ENCODE measurements around the gene ATP8A2. TPM values are rescaled to one million over a fixed set of nuclear protein-coding genes. Genes with fewer than 3 reads are reported as not detected.

The ATP8A2 gene
- total RNA-seq, 4 donors from 2014 or later, result 0.29 to 0.65 (median 0.46) TPM

DNA sequence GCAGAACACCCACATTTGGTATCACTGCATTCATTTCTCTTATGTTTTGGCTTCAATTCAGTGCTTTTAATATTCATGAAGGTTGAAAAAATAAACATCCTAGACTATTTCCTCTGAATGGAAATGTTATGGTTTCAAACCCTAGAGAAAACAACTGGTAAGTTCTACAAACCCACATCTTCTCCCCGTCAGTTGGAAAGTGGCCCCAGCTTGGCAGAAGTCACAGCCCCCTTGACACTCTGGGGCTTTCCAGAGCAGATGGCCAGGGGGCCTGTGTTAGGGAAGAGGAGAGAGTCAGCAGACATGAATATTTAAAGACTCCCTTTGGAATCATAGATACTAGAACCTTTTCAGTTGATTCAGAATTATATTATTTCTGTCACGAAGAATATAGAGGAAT is 556.2 kb downstream of the ATP8A2 start:
- H3K27me3 ChIP-seq, result peaks cover 0 to 3% (median 0%) of the 10 kb centered on the region in 4 donors
- no peaks in the 10 kb centered on the region for H3K36me3 ChIP-seq
- no peaks in the 10 kb centered on the region for H3K9me3 ChIP-seq
- TF ChIP-seq, protein P1, sequence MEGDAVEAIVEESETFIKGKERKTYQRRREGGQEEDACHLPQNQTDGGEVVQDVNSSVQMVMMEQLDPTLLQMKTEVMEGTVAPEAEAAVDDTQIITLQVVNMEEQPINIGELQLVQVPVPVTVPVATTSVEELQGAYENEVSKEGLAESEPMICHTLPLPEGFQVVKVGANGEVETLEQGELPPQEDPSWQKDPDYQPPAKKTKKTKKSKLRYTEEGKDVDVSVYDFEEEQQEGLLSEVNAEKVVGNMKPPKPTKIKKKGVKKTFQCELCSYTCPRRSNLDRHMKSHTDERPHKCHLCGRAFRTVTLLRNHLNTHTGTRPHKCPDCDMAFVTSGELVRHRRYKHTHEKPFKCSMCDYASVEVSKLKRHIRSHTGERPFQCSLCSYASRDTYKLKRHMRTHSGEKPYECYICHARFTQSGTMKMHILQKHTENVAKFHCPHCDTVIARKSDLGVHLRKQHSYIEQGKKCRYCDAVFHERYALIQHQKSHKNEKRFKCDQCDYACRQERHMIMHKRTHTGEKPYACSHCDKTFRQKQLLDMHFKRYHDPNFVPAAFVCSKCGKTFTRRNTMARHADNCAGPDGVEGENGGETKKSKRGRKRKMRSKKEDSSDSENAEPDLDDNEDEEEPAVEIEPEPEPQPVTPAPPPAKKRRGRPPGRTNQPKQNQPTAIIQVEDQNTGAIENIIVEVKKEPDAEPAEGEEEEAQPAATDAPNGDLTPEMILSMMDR (IDR thresholded peaks at IDR 0.05), result no peak
- TF ChIP-seq POLR2A (IDR thresholded peaks at IDR 0.05; ENCODE audit: low read depth), result no peak
- TF ChIP-seq EP300 (IDR thresholded peaks at IDR 0.05), result no peak
- no peak for TF ChIP-seq POLR2AphosphoS5 (IDR thresholded peaks at IDR 0.05)
- no peak overlapping the region for H3K4me3 ChIP-seq
- DNase-seq (ENCODE audit: extremely low spot score), result no peak
- peaks cover 0 to 5% (median 0%) of the 10 kb centered on the region in 4 donors for H3K4me1 ChIP-seq
- intact Hi-C loops (cut with DNase I), result no loop called here
- no peak overlapping the region for H3K27ac ChIP-seq (replicated peaks in 1 of 4)
- WGBS, result 36% methylated on average over 2 of the region's 2 CpGs

DNA sequence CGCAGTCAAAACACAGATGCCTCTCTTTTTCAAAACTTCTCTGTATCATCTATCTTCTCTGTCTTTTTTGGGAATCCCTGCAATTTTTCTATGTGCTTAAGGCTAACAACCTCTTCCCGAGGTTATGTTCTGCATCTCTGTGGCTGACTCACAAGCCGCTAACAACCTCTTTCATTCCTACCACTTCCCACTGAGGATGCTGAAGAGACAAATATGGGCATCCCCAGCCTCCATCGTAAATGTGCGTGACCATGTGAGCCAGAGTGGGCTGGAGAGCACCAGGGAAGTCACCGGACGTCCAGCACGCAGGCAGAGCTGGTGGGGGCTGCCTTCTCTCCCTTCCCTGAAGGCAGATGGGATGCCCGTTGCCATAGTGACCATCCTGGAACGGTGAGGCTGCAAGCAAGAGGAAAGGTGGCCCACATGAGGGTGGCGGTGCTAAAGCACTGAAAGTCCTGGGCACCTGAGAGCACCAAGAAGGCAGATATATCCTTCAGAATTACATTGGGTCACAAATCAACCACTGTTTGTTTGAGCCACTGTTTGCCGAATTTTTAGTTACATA is 557.2 kb downstream of the ATP8A2 start:
- TF ChIP-seq POLR2AphosphoS5 (IDR thresholded peaks at IDR 0.05) (no peak), POLR2A (IDR thresholded peaks at IDR 0.05; ENCODE audit: low read depth) (no peak), EP300 (IDR thresholded peaks at IDR 0.05) (no peak)
- TF ChIP-seq, protein P1 (IDR thresholded peaks at IDR 0.05), result no peak

GRCh38 chr13:25929816-25930215 is 558.0 kb downstream of the ATP8A2 start:
- no peak for DNase-seq (ENCODE audit: extremely low spot score)
- peaks cover 0 to 3% (median 0%) of the 10 kb centered on the region in 4 donors for H3K27me3 ChIP-seq
- H3K27ac ChIP-seq (replicated peaks in 1 of 4), result no peak overlapping the region
- intact Hi-C loops (cut with DNase I), result no loop called here
- no peaks in the 10 kb centered on the region for H3K36me3 ChIP-seq
- TF ChIP-seq POLR2A (IDR thresholded peaks at IDR 0.05; ENCODE audit: low read depth), result no peak
- TF ChIP-seq, protein P1 (IDR thresholded peaks at IDR 0.05), result no peak
- TF ChIP-seq EP300 (IDR thresholded peaks at IDR 0.05), result no peak
- TF ChIP-seq POLR2AphosphoS5 (IDR thresholded peaks at IDR 0.05), result no peak
- no peaks in the 10 kb centered on the region for H3K9me3 ChIP-seq
- no peak overlapping the region for H3K4me3 ChIP-seq
- 81% methylated on average over 7 of the region's 7 CpGs for WGBS
- peaks cover 0 to 5% (median 0%) of the 10 kb centered on the region in 4 donors for H3K4me1 ChIP-seq

More for the DNA sequence above, 557.2 kb downstream of the ATP8A2 start:
- Histone ChIP-seq H3K4me3 (no peak overlapping the region), H3K27ac (replicated peaks in 1 of 4) (no peak overlapping the region), H3K4me1 (peaks cover 0 to 5% (median 0%) of the 10 kb centered on the region in 4 donors), H3K9me3 (no peaks in the 10 kb centered on the region), H3K27me3 (peaks cover 0 to 3% (median 0%) of the 10 kb centered on the region in 4 donors), H3K36me3 (no peaks in the 10 kb centered on the region)
- 77% methylated on average over 12 of the region's 12 CpGs for WGBS
- intact Hi-C loops (cut with DNase I), result no loop called here
- no peak for DNase-seq (ENCODE audit: extremely low spot score)

DNA sequence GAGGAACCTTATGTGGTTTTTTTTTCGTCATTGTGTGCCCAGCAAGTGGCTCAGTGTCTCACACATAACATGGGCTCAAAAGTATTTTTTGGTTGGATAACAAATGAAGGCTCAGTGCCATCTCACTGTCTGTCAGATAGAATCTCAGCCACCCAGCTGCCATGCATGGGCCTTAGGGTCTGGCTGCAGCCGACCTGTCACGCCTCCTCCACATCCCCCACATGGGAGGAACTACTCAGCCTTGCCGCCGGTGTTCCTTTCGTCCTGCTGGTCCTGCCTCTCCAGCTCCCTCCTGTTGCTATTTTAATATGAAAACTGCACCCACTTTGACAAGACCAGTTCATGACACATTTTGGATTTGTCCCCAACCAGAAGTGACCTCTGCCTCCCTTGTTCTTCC is 558.9 kb downstream of the ATP8A2 start:
- H3K27ac ChIP-seq (replicated peaks in 1 of 4), result no peak overlapping the region
- H3K9me3 ChIP-seq, result no peaks in the 10 kb centered on the region
- no peak overlapping the region for H3K4me3 ChIP-seq
- TF ChIP-seq POLR2A (IDR thresholded peaks at IDR 0.05; ENCODE audit: low read depth) (no peak), EP300 (IDR thresholded peaks at IDR 0.05) (no peak), POLR2AphosphoS5 (IDR thresholded peaks at IDR 0.05) (no peak)
- TF ChIP-seq, protein P1 (IDR thresholded peaks at IDR 0.05), result no peak
- intact Hi-C loops (cut with DNase I), result no loop called here
- peaks cover 0 to 3% (median 0%) of the 10 kb centered on the region in 4 donors for H3K27me3 ChIP-seq
- no peaks in the 10 kb centered on the region for H3K36me3 ChIP-seq
- H3K4me1 ChIP-seq, result peaks cover 0 to 5% (median 0%) of the 10 kb centered on the region in 4 donors
- no peak for DNase-seq (ENCODE audit: extremely low spot score)
- 87% methylated on average over 6 of the region's 6 CpGs for WGBS

DNA sequence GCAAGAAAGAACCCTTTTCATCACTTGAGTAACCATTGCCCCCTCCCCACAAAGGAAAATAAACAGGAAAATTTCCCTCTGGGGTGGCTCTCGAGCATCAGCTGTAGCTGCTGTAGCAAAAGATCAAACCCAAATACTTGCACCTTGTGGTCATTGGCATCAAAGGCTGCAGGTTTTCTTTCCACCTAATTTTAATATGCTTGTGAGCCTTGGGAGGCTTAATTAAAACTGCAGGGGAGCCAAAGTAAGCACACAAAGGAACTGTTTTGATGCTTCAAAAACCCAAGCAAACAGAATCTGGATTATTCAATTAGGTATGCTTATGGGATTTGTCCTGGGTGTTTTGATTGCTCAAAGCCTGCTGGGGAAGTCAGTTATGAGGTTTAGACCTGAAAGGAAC is 560.6 kb downstream of the ATP8A2 start:
- peaks cover 0 to 5% (median 0%) of the 10 kb centered on the region in 4 donors for H3K4me1 ChIP-seq
- intact Hi-C loops (cut with DNase I), result no loop called here
- no peak overlapping the region for H3K27ac ChIP-seq (replicated peaks in 1 of 4)
- H3K27me3 ChIP-seq, result no peaks in the 10 kb centered on the region
- H3K4me3 ChIP-seq, result no peak overlapping the region
- 85% methylated on average over 1 of the region's 1 CpG for WGBS
- no peaks in the 10 kb centered on the region for H3K9me3 ChIP-seq
- TF ChIP-seq POLR2A (IDR thresholded peaks at IDR 0.05; ENCODE audit: low read depth), result no peak
- TF ChIP-seq POLR2AphosphoS5 (IDR thresholded peaks at IDR 0.05), result no peak
- TF ChIP-seq, protein P1 (IDR thresholded peaks at IDR 0.05), result no peak
- TF ChIP-seq EP300 (IDR thresholded peaks at IDR 0.05), result no peak
- DNase-seq (ENCODE audit: extremely low spot score), result no peak
- H3K36me3 ChIP-seq, result no peaks in the 10 kb centered on the region
